ENCODE measurements around the gene PLCD1.
"Not testable (repeated sequence)": the region's sequence is repeated elsewhere in the genome, so short reads cannot be mapped to it uniquely, and the experiment has no call there.

The PLCD1 gene

DNA sequence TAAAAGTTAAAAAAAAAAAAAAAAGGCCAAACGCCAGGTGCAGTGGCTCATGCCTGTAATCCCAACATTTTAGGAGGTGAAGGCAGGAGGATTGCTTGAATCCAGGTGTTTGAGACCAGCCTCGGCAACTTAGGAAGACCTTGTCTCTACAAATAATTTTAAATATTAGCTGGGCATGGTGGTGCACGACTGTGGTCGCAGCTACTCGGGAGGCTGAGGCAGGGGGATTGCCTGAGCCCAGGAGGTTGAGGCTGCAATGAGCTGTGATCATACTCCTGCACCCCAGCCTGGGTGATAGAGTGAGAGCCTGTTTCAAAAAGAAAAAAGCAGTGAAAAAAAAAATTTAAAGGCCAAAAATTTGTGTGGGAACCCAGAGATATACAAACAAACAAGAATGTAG, 6.8 kb upstream of the PLCD1 start:
- no peak for DNase-seq

DNA sequence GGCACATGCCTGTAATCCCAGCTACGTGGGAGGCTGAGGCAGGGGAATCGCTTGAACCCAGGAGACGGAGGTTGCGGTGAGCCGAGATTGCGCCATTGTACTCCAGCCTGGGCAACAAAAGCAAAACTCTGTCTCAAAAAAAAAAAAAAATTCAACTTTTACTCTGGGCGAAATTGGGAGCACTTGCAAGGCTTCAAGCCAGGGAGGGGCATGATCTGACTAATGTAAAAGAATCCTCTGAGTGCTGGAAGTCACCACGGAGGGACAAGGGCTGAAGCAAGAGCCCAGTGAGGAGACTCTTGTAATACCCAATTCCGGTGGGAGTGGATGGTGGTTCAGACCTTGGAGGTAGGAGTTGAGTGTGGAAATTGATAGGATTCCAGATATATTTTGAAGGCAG, 4.9 kb upstream of the PLCD1 start:
- DNase-seq: not testable (repeated sequence)

DNA sequence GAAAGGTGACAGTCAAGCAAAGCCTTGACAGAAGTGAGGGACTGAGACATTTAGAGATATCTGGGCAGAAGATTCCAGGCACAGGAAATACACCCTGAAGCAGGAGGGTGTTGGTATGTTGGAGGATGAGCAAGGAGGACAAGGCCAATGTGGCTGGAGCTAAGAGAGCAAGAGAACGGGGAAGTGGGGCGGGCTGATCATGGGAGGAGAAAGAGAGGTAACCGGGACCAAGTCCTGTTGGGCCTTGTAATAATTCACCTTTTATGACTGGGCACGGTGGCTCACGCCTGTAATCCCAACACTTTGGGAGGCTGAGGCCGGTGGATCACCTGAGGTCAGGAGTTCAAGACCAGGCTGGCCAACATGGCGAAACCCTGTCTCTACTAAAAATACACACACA, 4.1 kb upstream of the PLCD1 start:
- not testable (repeated sequence) for DNase-seq

DNA sequence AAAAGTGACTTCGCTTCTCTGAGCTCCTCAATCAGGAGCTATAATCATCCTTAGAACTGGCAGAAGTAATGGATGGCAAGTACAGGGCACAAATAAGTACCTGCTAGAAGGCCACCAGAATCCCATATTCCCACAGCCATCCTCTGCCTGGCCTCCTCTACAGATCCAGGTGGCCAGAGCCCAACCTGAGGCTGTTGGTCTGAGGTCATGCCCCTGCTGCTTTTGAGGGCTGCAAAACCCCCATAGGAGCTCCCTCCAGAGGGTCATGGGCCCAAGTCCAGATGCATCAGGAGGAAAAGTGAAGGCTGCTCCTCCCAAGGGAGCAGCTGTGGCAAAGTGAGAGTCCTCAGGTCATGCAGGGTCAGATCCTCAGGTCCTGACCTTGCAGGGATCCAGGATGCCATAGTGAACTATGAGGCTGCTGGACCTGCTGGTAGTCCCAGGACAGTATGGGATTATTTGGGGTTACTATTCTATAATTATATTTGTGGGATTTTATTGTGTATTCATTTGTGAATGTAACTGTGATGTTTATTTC, 3.0 kb upstream of the PLCD1 start:
- DNase-seq: no peak

DNA sequence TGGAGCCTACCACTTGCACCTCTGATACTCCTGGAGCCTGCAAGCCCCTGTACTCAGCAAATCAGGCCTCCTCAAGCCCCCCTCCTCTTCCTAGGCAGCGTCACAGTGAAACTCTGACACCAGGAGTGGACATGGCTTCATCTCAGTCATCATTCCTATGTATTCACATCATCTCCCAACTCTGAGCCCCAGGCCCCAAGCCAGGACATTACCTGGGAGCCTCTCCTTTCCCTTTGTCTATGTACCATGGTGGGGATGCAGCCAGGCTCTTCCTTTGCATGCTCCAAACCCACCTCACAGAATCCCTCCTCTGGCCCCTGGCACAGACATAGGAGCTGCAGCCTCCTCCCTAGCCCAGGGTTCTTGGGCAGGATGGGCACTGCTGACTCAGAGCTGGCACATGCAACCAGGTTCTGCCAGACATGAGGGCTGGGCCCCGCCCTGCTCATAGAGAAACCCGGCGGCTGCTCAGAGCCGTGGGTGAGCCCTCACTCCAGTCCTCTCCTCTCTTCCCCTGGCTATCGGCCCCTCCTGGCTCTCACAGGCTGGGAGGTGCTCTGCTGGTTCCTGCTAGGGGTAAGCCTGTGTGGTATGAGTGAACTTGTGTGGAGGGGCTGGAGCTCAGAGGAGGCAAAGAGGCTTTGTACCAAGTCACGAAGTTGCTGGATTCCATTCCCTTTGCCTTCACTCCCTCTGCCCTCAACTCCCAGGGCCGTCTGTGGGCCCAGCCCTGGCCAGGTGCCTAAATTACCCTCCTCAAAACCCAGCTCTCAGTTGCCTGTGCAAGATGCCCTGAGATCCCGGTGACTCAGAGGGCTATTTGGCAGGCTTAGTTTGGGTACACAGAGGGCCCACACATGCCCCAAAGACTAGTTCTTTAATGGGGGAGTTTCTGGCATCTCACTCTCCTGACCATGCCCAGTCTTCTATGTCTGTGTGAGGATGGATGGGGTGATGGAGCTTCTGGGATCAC, 1.9 kb upstream of the PLCD1 start:
- peak; percentile 5 for DNase-seq

DNA sequence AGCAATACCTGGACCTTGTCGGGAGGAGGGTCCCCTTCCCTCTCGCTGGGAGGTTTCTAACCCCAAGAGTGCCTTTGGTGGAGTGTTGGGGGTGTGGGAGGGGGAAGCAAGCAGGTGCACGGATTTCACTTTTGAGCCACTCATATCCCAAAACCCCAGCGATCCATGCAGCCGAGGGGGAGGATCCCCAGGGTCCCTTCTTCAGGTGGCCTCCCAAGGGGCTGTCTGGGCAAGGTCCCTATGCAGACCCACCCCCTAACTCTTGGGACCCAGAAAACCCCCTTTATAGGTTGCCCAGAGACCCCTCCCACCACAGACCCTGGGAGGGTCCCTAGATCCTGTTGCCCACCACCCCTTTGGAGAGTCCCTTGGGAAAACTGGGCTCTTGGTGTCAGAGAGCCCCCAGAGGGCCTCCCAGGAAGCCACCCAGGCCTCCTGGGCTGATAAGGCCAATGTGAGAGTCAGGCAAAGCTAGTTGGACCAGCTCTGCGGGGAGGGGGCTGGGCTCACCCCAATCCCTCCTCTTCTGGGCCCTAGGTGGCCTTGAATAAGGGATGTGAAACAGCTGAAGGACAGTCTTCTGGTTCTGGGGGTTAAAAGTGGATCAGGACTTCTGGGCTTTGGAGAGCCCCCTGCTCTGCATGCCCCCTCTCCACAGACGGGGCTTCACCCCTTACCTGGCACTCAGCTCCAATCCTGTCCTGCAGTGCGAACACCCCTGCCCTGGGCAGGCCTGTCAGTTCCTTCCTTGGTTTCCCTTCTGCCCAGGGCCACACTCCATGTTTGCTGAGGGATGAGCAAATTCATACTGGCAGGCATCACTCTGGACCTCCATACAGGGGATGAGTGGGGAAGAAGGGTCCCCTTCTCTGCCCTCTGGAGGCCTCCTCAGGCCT, 932 bp upstream of the PLCD1 start:
- DNase-seq: no peak

DNA sequence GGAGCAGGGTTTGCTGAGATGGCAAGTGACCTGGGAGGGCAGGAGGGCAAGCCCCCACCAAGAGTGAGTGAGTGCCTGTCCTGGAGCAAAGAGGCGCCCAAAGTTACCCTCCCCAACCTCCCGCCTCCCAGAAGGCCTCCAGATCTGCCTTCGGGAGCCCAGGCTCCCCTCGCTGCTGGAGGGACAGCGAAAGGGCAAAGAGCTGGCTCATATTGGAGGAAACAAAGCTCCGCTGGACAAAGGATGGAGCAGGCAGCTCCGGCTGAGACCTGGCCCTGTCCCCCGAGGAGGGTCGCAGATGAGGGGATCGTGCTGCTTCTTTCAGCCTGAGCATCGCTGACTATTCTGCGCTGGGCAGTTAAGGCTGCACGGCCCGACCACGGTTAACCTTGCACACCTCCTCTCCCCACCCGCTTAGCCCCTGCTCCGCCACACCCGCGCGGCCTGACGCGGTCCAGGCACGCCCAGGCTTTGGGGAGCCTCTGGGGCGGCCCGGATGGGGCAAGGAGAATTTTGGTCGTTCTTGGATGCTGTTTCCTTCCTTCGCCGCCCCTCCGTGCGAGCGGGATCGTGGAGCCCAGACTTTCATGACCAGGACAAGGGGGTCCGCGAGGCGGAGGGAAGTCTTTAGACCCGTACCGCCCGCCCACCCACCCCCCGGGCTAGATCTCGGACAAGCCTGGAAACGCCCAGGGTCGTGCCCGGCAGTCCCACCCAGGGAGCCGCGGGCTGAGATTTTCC, 651 bp downstream of the PLCD1 start:
- DNase-seq: no peak

DNA sequence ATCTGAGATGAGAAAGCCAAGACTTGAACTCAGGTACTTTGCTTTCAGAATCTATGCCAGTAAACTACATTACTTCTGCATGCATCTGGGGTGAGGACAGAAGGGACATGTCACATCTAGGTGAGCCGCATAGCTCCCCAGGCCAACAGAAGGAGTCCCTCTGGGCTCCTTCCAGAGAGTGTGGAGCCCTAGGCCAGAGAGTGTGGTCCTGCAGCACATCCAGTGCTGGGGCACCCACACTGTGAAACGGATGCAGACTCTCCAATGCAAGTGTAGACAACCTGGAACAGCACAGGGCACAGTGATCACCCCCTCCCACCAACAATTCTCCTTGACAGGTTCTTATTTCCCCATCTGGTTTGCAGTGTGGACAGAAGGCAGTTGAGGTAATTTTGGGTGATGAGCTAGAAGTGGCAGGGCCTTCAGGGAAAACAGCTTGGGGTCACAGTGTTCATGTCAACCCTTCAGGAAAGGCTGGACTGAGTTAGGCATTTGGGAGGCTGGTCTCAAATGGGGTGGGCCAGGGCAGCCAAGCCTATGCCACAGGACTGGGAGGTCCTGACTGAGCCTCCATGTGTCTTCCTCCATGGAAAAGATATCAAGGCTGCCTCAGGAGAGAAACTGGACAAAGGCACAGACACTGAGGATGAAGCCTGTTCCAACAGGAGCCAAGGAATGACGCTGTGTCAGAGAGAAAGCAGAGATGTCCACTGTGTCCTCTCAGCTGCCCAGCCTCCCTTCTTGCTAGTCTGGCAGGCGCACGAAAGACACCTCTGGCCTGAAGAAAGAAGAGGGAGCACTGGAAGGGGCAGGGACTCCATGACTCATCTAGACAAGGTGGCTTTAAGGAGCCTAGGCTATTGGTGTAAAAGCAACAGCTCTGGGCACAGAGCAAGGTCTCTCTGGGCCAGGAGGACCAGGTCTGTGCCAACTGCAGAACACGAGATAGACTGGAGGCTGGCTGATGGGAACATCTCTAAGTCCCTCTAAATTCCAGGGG, 1.7 kb downstream of the PLCD1 start:
- DNase-seq: no peak

DNA sequence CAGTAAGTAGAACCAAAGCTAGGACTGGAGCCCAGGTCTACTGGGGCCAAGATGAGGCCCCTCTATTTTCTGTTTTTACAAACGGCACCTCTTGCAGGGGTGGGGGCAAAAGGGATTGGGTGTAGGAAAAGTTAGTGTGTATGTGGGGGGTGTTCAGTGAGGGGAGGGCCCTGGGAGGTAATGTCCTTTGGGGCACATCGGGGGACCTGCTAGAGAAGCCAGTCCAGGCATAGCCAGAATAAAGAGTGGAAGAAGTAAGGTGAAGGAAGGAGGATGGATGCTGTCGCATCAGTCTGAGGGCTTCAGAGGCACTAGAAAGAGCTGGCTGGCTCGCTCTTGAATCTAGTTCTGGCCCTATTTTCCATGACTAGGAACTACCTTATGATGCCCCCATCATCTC, 2.6 kb downstream of the PLCD1 start:
- no peak for DNase-seq

DNA sequence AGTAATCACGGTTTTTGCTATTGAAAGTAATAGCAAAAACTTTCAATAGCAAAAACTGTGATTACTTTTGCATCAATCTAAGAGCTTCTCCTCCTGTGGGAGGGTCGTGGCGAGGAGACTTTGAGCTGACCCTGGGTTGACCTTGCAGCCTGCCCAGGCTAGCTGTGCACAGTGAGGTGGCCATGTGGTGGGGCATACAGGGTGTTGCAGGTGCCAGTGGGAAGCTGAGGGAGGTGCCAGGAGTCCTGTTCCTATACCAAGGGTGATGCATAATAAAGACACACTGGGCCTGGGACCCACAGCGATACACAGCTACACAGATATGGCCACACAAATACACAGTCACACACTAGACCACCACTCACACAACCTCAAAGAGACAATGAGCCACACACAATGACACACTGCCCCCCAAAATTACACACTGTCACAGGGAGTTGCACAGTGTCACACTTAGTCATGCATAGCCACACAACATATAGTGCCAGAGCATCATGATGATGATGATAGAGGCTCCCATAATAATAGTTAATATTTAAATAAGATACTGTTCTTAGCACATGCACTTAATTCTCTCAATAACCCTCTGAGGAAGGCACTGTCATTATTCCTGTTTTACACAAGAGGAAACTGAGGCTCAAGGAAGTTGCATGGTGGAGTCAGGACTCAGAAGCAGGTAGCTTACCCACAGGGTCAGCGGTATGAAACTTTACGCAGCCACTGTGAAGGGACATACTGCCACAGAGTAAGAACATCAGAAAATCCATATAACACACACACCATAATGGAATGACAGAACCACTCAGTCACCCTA, 6.3 kb downstream of the PLCD1 start:
- no peak for DNase-seq

DNA sequence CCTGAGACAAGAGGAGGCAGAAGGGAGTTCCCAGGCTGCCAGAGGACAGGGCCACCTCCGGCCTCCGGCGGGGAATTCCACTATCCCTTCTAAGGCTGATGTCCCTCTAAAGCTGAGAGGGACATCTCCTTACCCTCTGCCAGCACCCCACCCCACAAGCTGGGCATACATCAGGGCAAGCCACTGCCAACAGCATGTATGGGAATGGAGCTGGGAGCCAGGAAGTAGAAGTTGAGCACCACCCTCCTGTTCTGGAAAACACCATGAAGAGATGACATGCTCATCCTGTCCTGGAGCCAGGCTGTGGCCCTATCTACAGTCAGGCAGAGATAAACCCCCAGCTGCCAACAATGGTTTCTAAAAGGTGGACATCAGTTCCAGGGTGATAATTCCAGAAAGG, 7.1 kb downstream of the PLCD1 start:
- no peak for DNase-seq

DNA sequence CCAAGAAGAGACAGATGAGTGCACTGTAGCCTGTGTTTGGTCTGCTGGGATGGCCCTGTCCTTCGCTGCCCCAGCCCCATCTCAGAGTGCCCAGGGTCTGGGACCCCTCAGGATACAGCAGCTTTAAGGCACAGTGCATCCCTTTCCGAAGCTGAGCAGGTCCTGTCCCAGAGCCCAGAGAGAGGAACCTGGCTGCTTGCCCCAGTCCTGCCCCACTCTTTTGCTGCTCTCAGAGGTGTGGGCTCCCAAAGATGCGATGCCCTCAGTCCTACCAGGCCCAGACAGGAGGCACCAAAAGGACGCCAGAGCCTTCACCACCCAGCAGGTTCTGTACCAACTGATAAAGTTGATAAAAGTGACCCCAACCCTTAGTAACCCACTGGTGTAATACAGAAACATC, 8.2 kb downstream of the PLCD1 start:
- DNase-seq: no peak

DNA sequence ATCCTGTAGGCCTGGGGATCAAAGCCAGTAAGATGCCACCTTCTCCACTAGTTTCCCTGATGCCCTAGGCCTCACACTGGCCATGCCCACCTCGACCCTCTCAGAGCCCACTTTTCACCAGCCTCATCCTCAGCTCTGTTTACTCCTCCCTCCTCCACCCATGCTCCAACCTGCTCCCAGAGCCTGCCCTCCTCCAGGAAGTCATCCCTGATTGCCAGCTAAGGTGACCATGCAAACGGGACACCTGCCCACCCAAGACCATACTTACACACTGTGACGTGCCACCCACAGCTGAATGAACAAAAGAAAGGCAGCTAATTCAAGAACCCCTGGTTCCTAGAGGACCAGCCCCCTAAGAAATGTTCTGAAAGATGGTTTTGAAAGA, 9.1 kb downstream of the PLCD1 start:
- DNase-seq: no peak

DNA sequence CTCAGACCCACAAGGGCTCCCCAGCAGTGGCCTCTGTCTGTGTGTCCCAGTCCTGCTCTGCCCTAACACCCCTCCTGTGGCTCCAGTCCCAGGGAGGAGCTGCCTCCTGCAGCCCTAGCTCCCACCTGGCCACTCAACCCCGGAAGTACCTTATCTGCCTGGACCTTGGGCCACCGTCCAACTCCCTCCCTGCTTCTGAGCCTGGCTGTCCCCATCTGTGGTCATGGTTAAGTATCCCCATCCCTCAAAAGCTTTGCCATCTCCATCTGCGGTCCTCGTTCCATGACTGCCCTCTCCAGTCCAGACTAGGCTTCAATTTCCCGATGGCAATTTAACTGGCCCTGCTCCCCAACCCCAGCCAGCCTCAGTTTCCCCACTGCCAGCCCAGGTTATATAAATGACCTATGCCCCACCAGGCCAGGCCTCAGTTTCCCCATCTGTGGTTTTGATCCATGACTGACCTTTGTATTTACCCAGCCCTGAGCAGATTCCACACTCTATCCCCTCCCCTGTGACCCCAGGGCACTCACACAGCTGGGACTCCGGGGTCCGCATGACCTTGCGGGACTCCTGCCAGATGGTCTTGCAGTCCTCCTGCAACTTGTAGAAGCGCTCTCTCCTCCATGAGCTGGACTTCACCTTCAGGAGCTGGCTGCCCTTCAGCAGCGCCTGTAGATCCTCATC, 9.6 kb downstream of the PLCD1 start:
- DNase-seq: no peak

DNA sequence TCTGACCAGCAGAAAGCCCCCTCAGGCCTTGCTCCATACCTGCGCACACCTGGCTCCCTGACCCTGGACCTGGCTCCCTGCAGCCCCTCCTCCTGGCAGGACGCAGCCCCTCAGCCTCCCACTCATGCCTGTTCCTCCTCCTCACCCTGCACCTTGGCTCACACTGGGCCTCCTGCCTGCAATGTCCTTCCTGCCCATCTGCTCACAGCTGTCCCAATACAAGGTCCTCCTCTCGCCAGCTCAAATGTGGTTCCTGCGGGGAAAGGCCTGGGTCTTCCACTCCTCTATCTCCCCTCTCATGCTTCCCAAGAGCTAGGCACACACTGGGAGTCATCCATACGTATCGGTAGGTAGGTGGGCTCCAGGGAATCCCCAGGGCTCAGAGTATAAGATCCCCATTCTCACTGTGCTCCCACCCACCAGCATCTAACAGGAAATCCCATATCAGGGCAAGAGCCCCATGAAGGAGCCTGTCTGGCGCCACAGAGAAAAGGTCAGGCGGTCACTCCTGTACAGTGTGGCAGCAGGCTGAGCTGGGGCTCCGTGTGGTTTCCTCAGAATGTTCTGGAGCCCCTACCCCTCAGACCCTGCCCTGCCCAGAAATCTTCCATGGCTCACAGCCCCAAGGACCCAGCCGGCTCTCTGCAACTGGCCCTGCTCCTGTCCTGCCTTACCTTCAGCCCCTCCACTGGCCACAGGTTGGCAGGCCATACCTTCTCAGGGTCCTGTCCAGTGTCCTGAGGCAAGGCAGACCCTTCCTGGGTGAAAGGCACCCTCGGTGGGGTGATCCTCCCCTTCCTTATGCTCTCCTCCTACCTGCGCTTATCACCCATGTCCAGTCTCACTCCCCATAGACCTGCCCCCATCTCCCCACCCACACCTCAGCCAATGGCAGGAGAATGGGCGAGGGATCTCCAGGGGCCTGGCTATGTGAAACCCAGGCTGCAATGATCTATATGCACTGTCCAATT, 10.9 kb downstream of the PLCD1 start:
- DNase-seq: no peak

DNA sequence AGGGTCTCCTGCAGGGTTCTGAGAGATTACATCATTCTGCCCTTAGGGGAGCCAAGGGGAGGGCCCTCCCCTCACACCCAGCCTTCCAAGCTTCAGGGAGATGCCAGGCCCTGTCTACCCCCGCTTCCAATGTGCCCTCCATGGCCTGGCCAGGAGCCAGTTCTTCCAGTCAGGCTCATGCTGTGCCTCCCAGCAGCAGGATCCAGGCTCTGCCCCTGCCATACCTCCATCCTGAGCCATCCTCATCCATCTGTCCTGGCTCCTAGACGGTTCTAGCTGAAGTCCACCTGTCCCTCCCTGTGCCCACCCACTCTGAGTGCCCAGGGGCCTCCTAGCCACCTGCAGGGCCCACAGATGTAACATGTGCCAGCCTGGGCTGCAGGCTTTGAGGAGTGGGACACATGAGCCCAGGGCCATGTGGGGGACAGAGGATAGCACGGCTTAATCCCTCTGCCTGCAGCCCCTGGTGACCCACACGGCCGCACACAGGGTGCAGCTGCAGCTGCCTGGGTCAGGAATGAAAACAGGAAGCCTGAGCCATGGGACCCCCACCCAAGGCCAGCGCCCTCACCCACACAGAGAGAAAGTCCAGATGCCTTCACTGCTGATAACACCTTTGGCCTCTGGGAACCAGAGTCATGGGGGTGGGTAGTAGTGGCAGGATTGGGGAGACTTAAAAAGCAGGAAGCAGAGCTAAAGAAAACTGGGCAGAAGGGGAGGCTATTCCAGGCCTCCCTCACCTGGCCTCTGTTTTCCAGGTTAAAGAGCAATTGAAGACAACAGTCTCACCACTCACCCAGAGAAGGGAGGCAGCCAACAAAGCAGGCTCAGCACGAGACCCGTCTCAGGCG, 11.8 kb downstream of the PLCD1 start:
- DNase-seq: no peak

DNA sequence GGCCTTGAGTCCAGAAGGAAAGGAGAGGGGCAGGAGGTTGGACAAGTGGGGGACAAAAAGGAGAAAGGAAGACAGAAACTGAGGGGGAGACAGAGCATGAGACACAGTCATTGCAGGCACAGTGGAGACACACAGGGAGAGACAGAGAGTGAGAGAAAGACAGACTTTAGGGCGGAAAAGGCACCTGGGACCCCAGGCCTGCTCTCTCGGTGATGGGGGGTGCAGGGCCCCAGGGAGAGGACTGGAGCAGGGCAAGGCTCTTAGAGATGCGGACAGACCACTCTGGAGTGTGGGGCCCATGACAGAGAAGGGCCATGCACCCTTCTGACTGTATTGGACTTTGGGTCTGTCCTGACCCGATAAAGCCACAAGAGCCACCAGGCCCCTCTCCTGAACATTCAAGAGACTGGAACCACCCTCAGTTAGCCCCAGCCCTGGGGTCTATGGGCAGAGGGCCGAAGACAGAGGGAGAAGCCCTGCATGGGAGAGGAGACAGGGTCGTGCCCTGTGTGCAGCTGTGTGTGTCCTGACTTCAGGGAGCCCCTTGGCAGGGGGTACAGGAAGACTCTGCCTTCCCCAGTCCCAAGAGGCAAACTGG, 12.5 kb downstream of the PLCD1 start:
- DNase-seq: no peak
